Measurements from ENCODE around the gene COL25A1.

GRCh38 chr4:108783665-108784463 lies 518.6 kb downstream of the COL25A1 start:
- TF ChIP-seq CTCF (IDR thresholded peaks at IDR 0.05; ENCODE audit: extremely low read depth in 1 of 2, insufficient read depth in 1 of 2, low read depth in 1 of 2, low read length in 2 of 2) (no peak), MYC (IDR thresholded peaks at IDR 0.05; ENCODE audit: low read depth, low read length) (no peak), POLR2AphosphoS5 (IDR thresholded peaks at IDR 0.05; ENCODE audit: insufficient read depth, low read depth, low read length) (no peak), EZH2 (IDR thresholded peaks at IDR 0.05; ENCODE audit: borderline replicate concordance, low read depth, low read length, severe bottlenecking) (no peak), POLR2A (IDR thresholded peaks at IDR 0.05; ENCODE audit: low read depth, low read length) (no peak)
- TF ChIP-seq, protein P1, sequence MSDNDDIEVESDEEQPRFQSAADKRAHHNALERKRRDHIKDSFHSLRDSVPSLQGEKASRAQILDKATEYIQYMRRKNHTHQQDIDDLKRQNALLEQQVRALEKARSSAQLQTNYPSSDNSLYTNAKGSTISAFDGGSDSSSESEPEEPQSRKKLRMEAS (IDR thresholded peaks at IDR 0.05; ENCODE audit: insufficient read depth, insufficient read length): no peak
